Fibroblast of skin of left quadriceps (primary cell): ENCODE results near the gene SLIT3.

ENCODE experiments used
- DNase-seq, 2 experiments: peaks; one replicate each; pipeline ENCODE4 v3.0.0-alpha.2; 2013; ENCODE audit warnings: low read depth in 2 of 2

SLIT3 gene

GRCh38 chr5:168931638-168932345, 369.1 kb downstream of the SLIT3 start:
- peak; percentile 60 to 68 for DNase-seq

GRCh38 chr5:168929656-168930055, 371.3 kb downstream of the SLIT3 start:
- DNase-seq = no peak

DNA sequence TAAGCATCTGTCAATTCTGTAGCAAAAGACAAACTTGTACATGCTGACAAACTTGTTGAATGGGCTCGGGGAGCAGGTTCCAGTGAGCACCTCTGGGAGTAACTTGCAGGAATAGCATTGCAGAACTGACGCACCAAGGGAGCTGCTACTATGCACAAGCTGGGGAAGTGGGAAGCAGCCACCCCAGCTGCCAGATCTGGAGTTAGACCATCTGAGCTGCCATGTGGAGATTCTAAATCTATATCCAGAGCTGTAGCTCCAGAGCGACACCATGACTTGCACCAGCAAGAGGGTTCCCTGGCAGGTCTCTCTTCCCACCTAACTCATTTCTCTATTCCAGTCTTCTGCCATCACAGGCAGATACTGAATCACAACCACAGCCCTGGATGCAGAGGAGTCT, 375.8 kb downstream of the SLIT3 start:
- no peak for DNase-seq

- no peak for DNase-seq
Observed at GRCh38 chr5:168921147-168921866, 379.6 kb downstream of the SLIT3 start.

- DNase-seq = no peak
Observed at GRCh38 chr5:168920019-168920810, 380.7 kb downstream of the SLIT3 start.

- DNase-seq = no peak
Observed at GRCh38 chr5:168917947-168918600, 382.9 kb downstream of the SLIT3 start.

DNA sequence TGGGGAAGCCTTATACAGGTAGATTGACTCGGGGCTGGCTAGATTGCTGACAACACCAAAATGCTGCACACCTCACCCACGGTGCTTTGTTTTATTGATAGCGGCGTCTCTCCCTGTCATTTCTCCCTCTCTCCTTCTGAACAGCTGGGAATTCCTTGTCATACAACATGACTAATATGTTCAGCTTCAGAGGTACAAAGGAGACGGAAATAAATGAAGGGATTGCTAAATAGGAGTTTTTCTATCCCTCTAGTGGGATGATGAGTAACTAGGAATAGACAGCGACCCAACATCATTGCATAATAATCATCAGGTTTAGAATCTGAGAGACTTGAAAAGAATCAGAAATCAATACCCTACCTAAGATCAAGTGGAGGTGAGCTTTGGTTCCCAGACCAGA, 384.1 kb downstream of the SLIT3 start:
- DNase-seq = peak in 1 of 2 experiments; percentile 10

- DNase-seq = no peak
Observed at GRCh38 chr5:168916266-168916665, 384.7 kb downstream of the SLIT3 start.

DNA sequence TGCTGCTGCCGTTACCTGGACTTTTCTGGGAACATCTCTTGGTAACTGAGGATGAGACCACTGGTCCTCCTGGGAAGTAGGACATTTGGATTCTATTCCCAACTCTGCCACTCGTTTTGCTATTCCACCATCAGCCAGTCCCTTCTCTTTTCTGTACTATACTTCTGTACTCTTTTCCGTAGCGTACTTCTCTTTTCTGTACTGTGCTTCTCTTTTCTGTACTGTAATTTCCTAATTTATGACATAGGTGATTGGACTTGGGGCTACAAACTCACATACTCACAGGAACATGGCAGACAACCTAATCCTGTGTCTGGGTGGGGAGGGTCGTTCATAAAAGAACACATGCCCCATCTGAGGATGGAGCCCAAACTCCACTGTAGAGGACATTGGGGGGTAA, 386.4 kb downstream of the SLIT3 start:
- no peak for DNase-seq

- no peak for DNase-seq
Observed at GRCh38 chr5:168910874-168911273, 390.1 kb downstream of the SLIT3 start.

GRCh38 chr5:168908207-168908606, 392.7 kb downstream of the SLIT3 start:
- DNase-seq = peak; percentile 16 to 32

DNA sequence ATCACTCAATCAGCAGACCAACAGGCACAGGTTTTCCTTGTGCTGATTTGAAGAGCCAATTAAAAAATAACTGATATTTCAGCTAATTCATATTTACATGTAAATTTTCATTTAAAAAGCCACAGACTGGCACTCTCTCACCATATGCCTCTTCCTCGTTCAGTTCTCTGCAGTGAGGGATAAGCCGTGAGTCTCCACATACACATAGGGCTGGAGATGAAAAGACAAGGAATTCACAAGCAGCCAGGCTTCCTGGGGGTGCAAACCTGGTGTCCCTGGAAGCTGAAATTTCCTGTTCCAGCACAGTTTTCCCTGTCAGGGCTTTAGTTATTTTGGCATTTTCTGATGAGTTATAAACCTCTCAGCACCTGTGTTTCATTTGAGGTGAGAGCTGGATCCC, 397.9 kb downstream of the SLIT3 start:
- DNase-seq = no peak

- DNase-seq = no peak
Observed at GRCh38 chr5:168899673-168900072, 401.3 kb downstream of the SLIT3 start.

- no peak for DNase-seq
Observed at GRCh38 chr5:168899264-168899663, 401.7 kb downstream of the SLIT3 start.

- no peak for DNase-seq
Observed at GRCh38 chr5:168898247-168898911, 402.6 kb downstream of the SLIT3 start.

GRCh38 chr5:168897387-168898122, 403.4 kb downstream of the SLIT3 start:
- DNase-seq = no peak

GRCh38 chr5:168895295-168896071, 405.5 kb downstream of the SLIT3 start:
- no peak for DNase-seq

GRCh38 chr5:168893283-168893682, 407.7 kb downstream of the SLIT3 start:
- DNase-seq = no peak

- no peak for DNase-seq
Observed at GRCh38 chr5:168892618-168893186, 408.2 kb downstream of the SLIT3 start.
